Astrocyte (in vitro differentiated cells and primary cell): Measurements from ENCODE around the gene NPC2.

ENCODE experiments used
- CTCF ChIP-seq: IDR thresholded peaks from 2 replicates; pipeline ENCODE4 v1.5.1; 2011; ENCODE audit warnings: low read depth, mild to moderate bottlenecking, inconsistent platforms, low read length, moderate library complexity; ENCODE audit not compliant: insufficient read depth
- EZH2 ChIP-seq: IDR thresholded peaks from 2 replicates; pipeline ENCODE4 v1.6.1; 2012; ENCODE audit warnings: mild to moderate bottlenecking, low read length, inconsistent platforms; ENCODE audit not compliant: insufficient read depth

GRCh38 chr14:74503291-74503937 lies 10.3 kb upstream of the NPC2 start:
- TF ChIP-seq CTCF: no peak
- TF ChIP-seq EZH2: no peak
